HFFc6 (cell line): ENCODE results near the gene OSBPL8. TPM values are rescaled to one million over a fixed set of nuclear protein-coding genes. Genes with fewer than 3 reads are reported as not detected.

ENCODE experiments used
- DNase-seq: peaks from one replicate; pipeline ENCODE4 v3.0.0-alpha.2; 2018
- H3K27ac Mint-ChIP-seq: 2 replicates; pipeline ENCODE4 v1.8.0; 2020; ENCODE audit warnings: mild to moderate bottlenecking, mixed read lengths
- H3K27me3 Mint-ChIP-seq: 2 replicates; pipeline ENCODE4 v1.8.0; 2021; ENCODE audit warnings: mild to moderate bottlenecking, moderate library complexity, mixed read lengths; ENCODE audit not compliant: insufficient read depth
- H3K36me3 Mint-ChIP-seq: 2 replicates; pipeline ENCODE4 v1.8.0; 2021; ENCODE audit warnings: low read depth, mixed read lengths
- H3K4me1 Mint-ChIP-seq: 2 replicates; pipeline ENCODE4 v1.8.0; 2020; ENCODE audit warnings: low read depth, mixed read lengths
- H3K4me3 Mint-ChIP-seq: 2 replicates; pipeline ENCODE4 v1.8.0; 2020; ENCODE audit warnings: mild to moderate bottlenecking, moderate library complexity, mixed read lengths
- H3K9me3 Mint-ChIP-seq: 2 replicates; pipeline ENCODE4 v1.8.0; 2020; ENCODE audit warnings: mild to moderate bottlenecking, mixed read lengths
- total RNA-seq, 6 experiments: library from RNA; stranded (reverse); fragmentation: NEBNext Ultra II Directional; extraction: Animal tissue kit (Norgen Biotek cat#: 25700); gene quantifications; 2 replicates in 1 of 6; 3 replicates in 5 of 6; pipeline ENCODE4 v1.2.3, GENCODE V29; 2021
- TF ChIP-seq, protein P1 (sequence below): fragments of 200-600 bp; sonication (generic); IDR thresholded peaks from 2 replicates; pipeline ENCODE4 v1.5.0; 2021; ENCODE audit warnings: antibody characterized with exemption, mild to moderate bottlenecking

Gene OSBPL8
- total RNA-seq, 6 experiments from 2014 or later, result 66.8 to 77.8 (median 71.1) TPM

DNA sequence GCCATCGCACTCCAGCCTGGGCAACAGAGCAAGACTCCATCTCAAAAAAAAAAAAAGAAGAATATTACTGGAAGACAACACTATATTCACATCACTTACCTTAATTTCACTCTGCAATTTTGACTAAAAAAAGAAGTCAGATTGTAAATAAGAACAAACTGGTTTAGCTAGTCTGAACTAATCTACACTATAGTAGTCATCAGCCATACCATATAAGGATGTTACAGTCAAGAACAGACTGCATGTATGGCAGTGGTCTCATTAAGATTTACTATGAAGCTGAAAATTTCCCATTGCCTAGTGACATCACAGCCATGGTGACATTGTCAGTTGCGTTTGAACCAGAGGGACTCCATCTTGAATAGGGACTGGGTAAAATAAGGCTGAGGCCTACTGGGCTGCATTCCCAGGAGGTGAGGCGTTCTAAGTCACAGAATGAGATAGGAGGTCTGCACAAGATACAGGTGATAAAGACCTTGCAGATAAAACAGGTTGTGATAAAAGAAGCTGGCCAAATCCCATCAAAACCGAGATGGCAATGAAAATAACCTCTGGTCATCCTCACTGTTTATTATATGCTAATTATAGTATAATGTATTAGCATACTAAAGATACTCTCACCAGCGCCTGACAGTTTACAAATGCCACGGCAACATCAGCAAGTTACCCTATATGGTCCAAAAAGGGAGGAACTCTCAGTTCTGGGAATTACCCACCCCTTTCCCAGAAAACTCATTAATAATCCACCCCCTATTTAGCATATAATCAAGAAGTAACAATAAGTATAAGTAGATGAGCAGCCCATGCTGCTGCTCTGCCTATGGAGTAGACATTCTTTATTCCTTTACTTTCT, 51.2 kb downstream of the OSBPL8 start:
- Mint-ChIP-seq H3K36me3 (peaks cover 12% of the 10 kb centered on the region), H3K9me3 (no peaks in the 10 kb centered on the region), H3K27me3 (no peaks in the 10 kb centered on the region), H3K27ac (no peak overlapping the region), H3K4me3 (no peak overlapping the region), H3K4me1 (peaks cover 16% of the 10 kb centered on the region; the same call in 1 of the 2 replicates)
- DNase-seq, result no peak
- TF ChIP-seq, protein P1, sequence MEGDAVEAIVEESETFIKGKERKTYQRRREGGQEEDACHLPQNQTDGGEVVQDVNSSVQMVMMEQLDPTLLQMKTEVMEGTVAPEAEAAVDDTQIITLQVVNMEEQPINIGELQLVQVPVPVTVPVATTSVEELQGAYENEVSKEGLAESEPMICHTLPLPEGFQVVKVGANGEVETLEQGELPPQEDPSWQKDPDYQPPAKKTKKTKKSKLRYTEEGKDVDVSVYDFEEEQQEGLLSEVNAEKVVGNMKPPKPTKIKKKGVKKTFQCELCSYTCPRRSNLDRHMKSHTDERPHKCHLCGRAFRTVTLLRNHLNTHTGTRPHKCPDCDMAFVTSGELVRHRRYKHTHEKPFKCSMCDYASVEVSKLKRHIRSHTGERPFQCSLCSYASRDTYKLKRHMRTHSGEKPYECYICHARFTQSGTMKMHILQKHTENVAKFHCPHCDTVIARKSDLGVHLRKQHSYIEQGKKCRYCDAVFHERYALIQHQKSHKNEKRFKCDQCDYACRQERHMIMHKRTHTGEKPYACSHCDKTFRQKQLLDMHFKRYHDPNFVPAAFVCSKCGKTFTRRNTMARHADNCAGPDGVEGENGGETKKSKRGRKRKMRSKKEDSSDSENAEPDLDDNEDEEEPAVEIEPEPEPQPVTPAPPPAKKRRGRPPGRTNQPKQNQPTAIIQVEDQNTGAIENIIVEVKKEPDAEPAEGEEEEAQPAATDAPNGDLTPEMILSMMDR, result no peak

DNA sequence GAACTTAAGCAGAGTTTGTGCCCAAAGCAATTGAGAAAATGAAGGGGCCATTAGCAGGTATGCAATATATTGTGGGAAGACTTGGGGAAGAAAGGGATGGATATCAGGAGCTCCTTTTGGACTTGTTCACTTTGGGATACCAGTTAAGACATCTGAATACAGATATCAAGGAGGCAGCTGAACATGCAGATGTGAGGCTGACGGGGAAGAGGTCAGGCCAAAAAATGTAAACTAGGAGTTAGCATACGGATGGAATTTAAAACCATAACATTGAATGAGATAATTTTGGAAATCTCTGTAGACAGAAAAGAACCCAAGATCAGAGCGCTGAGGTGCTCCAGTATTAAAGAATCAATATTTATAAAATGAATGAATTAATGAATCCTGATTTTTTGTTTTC, 53.4 kb downstream of the OSBPL8 start:
- Mint-ChIP-seq H3K9me3 (no peaks in the 10 kb centered on the region), H3K36me3 (peaks cover 25% of the 10 kb centered on the region), H3K4me1 (peaks cover 21% of the 10 kb centered on the region; the same call in 1 of the 2 replicates), H3K27me3 (no peaks in the 10 kb centered on the region), H3K4me3 (no peak overlapping the region), H3K27ac (no peak overlapping the region)
- no peak for DNase-seq
- TF ChIP-seq, protein P1, result no peak

GRCh38 chr12:76505050-76505449, 54.5 kb downstream of the OSBPL8 start:
- no peak overlapping the region for H3K27ac Mint-ChIP-seq
- H3K27me3 Mint-ChIP-seq, result no peaks in the 10 kb centered on the region
- H3K4me1 Mint-ChIP-seq, result peaks cover 21% of the 10 kb centered on the region; the same call in 1 of the 2 replicates
- no peak for DNase-seq
- no peak overlapping the region for H3K4me3 Mint-ChIP-seq
- TF ChIP-seq, protein P1, result no peak
- H3K9me3 Mint-ChIP-seq, result no peaks in the 10 kb centered on the region
- peaks cover 25% of the 10 kb centered on the region for H3K36me3 Mint-ChIP-seq

DNA sequence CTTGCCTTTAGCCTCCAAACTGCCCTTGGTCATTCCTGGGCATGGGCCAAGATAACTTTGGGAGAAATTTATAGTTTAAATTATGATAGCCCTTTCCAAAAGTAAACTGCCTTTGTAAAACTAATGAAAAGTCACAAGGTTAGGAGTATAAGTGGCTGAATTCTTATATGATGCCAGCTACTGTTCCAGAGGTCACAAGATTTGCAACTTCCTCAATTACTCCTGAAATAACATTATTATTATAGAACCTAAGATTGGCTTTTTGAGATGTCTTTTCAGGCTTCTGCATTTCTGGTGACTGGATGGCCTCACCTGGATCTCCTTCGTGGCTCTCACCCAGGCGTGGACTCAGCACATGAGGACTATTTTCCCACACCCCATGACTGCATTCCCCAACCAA, 55.0 kb downstream of the OSBPL8 start:
- TF ChIP-seq, protein P1, result no peak
- Mint-ChIP-seq H3K4me1 (peaks cover 21% of the 10 kb centered on the region; the same call in 1 of the 2 replicates), H3K27ac (no peak overlapping the region), H3K36me3 (peaks cover 25% of the 10 kb centered on the region), H3K27me3 (no peaks in the 10 kb centered on the region), H3K4me3 (no peak overlapping the region), H3K9me3 (no peaks in the 10 kb centered on the region)
- DNase-seq, result no peak

DNA sequence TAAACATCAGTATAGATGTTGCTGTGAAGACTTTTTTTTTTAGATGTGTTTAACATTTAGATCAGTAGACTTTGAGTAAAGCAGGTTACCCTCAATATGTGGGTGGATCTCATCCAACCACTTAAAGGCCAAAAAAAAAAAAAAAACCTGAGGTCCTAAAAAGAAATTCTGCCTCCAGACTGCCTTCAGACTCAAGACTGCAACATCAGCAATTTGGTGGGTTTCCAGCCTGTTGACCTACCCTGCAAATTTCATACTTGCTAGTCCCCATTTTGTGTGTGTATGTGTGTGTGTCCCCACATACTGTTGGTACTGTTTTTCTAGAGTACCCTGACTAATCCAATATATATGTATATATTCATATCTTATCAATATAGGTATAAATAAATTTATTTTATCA, 55.6 kb downstream of the OSBPL8 start:
- Mint-ChIP-seq H3K27me3 (no peaks in the 10 kb centered on the region), H3K4me1 (peaks cover 21% of the 10 kb centered on the region; the same call in 1 of the 2 replicates), H3K9me3 (no peaks in the 10 kb centered on the region), H3K27ac (no peak overlapping the region), H3K4me3 (no peak overlapping the region), H3K36me3 (peaks cover 25% of the 10 kb centered on the region)
- TF ChIP-seq, protein P1, result no peak
- no peak for DNase-seq
